Measurements from ENCODE around the gene SSRP1. TPM values are rescaled to one million over a fixed set of nuclear protein-coding genes. Genes with fewer than 3 reads are reported as not detected.

SSRP1 gene
- total and polyA plus RNA-seq, 2 of the 4 experiments (the other 2 are of a cell fraction): 106 to 146 TPM

- peak overlapping the region; percentile 15; the same call in 1 of the 2 replicates for H3K18ac ChIP-seq (ENCODE audit: low read depth, low read length)
Observed at GRCh38 chr11:57321388-57322255, 14.1 kb downstream of the SSRP1 start.

More at GRCh38 chr11:57321388-57322255, 14.1 kb downstream of the SSRP1 start:
- Histone ChIP-seq H3K14ac (replicated peaks; ENCODE audit: low read depth, low read length) (peak overlapping the region; percentile 85), H4K8ac (ENCODE audit: low read depth in 2 of 2, low read length in 2 of 2) (peak overlapping the region; percentile 9 to 90), H4K5ac (ENCODE audit: low read depth, low read length) (peak overlapping the region; percentile 13; the same call in 1 of the 2 replicates), H3K4ac (ENCODE audit: low read depth, low read length) (peak overlapping the region; percentile 79), H3K4me1 (ENCODE audit: control insufficient read depth, insufficient read depth, low read length) (peaks cover 29% of the 10 kb centered on the region), H3K9ac (ENCODE audit: low read depth, low read length) (peak overlapping the region; percentile 65), H2BK15ac (ENCODE audit: low read depth, low read length) (no peak overlapping the region), H2BK5ac (ENCODE audit: low read depth, low read length, poor library complexity, severe bottlenecking) (peak overlapping the region; percentile 74), H4K20me1 (ENCODE audit: insufficient read depth, low read length) (peaks cover 58% of the 10 kb centered on the region), H3K9me3 (ENCODE audit: control insufficient read depth, insufficient read depth, low read length) (no peaks in the 10 kb centered on the region), H3K27ac (ENCODE audit: insufficient read depth, low read length) (peak overlapping the region; percentile 89), H2BK20ac (ENCODE audit: low read depth, low read length) (peak overlapping the region; percentile 31; the same call in 1 of the 2 replicates), H2AFZ (replicated peaks; ENCODE audit: low read length, poor library complexity) (peak overlapping the region; percentile 78), H3K79me1 (ENCODE audit: low read depth in 1 of 2, low read length in 2 of 2) (peaks cover 29 to 67% of the 10 kb centered on the region in 2 experiments), H2BK120ac (ENCODE audit: low read depth, low read length) (peak overlapping the region; percentile 73), H3K4me2 (ENCODE audit: low read depth, low read length) (peak overlapping the region; percentile 71), H2AK5ac (ENCODE audit: low read depth, low read length) (peak overlapping the region; percentile 94), H3K36me3 (ENCODE audit: control insufficient read depth, insufficient read depth, low read length) (peaks cover 47% of the 10 kb centered on the region), H3K56ac (ENCODE audit: extremely low read depth, insufficient read depth, low read length) (peak overlapping the region; percentile 92), H4K91ac (ENCODE audit: insufficient read depth, low read depth, low read length) (peak overlapping the region; percentile 69), H3K23ac (ENCODE audit: low read depth, low read length) (peak overlapping the region; percentile 88), H2AK9ac (replicated peaks; ENCODE audit: low read depth, low read length, poor library complexity) (peak overlapping the region; percentile 90), H3K4me3 (ENCODE audit: insufficient read depth, low read depth, low read length) (peak overlapping the region; percentile 31), H3K9me1 (ENCODE audit: insufficient read depth, low read length) (peaks cover 37% of the 10 kb centered on the region), H3K27me3 (ENCODE audit: control insufficient read depth, insufficient read depth, low read length) (no peaks in the 10 kb centered on the region)
- BruUV-seq (replicated peaks): no TSS peak
- no CpG with 5 or more reads among the region's 6 CpGs for WGBS, 2 experiments (ENCODE audit: extremely low coverage in 2 of 2, insufficient read length in 1 of 2)
- dilution Hi-C loops (cut with HindIII; ENCODE audit: low sequenced_read_pairs, unreplicated experiment): no loop called here
- intact Hi-C loops (cut with micrococcal nuclease): loop anchor here (1.0 to 2.0 kb wide), 3 partner anchors 10 to 481 kb away; no protein-coding TSS in a partner anchor
- no peak for ATAC-seq (ENCODE audit: low read depth)
- CTCF ChIA-PET: interaction anchor here (0.6 to 1.7 kb wide), 3 partner anchors 24 to 480 kb away, joined by 3 to 4 read pairs (median 3); no protein-coding TSS in a partner anchor
- DNase-seq: no peak
- POLR2A ChIA-PET (ENCODE audit: unreplicated experiment): interaction anchor here (3.0 kb wide), 1 partner anchor 10 kb away, joined by 16 read pairs; no protein-coding TSS in a partner anchor
- in situ Hi-C loops (cut with MboI; ENCODE audit: low sequenced_read_pairs): no loop called here
- TF ChIP-seq CHD1 (IDR thresholded peaks at IDR 0.05; ENCODE audit: low read depth, low read length): no peak
- TF ChIP-seq USF2 (IDR thresholded peaks at IDR 0.05; ENCODE audit: low read depth, low read length): no peak
- TF ChIP-seq FOS (IDR thresholded peaks at IDR 0.05; ENCODE audit: low read depth, low read length): no peak
